Astrocyte (in vitro differentiated cells and primary cell): Measurements from ENCODE around the gene ACOT8.
"Not testable (repeated sequence)": the region's sequence is repeated elsewhere in the genome, so short reads cannot be mapped to it uniquely, and the experiment has no call there.

Experiments used
- EZH2 ChIP-seq: IDR thresholded peaks from 2 replicates; pipeline ENCODE4 v1.6.1; 2012; ENCODE audit warnings: mild to moderate bottlenecking, low read length, inconsistent platforms; ENCODE audit not compliant: insufficient read depth
- TF ChIP-seq, protein P1 (sequence below): IDR thresholded peaks from 2 replicates; pipeline ENCODE4 v1.5.1; 2011; ENCODE audit warnings: low read depth, mild to moderate bottlenecking, inconsistent platforms, low read length, moderate library complexity; ENCODE audit not compliant: insufficient read depth

DNA sequence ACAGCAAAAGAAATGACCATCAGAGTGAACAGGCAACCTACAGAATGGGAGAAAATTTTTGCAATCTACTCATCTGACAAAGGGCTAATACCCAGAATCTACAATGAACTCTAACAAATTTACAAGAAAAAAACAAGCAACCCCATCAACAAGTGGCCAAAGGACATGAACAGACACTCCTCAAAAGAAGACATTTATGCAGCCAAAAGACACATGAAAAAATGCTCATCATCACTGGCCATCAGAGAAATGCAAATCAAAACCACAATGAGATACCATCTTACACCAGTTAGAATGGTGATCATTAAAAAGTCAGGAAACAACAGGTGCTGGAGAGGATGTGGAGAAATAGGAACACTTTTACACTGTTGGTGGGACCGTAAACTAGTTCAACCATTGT, 59.7 kb downstream of the ACOT8 start:
- TF ChIP-seq, protein P1, sequence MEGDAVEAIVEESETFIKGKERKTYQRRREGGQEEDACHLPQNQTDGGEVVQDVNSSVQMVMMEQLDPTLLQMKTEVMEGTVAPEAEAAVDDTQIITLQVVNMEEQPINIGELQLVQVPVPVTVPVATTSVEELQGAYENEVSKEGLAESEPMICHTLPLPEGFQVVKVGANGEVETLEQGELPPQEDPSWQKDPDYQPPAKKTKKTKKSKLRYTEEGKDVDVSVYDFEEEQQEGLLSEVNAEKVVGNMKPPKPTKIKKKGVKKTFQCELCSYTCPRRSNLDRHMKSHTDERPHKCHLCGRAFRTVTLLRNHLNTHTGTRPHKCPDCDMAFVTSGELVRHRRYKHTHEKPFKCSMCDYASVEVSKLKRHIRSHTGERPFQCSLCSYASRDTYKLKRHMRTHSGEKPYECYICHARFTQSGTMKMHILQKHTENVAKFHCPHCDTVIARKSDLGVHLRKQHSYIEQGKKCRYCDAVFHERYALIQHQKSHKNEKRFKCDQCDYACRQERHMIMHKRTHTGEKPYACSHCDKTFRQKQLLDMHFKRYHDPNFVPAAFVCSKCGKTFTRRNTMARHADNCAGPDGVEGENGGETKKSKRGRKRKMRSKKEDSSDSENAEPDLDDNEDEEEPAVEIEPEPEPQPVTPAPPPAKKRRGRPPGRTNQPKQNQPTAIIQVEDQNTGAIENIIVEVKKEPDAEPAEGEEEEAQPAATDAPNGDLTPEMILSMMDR, result not testable (repeated sequence)
- TF ChIP-seq EZH2, result not testable (repeated sequence)
